Measurements from ENCODE around the gene KRTAP10-11. TPM values are rescaled to one million over a fixed set of nuclear protein-coding genes. Genes with fewer than 3 reads are reported as not detected.

Gene KRTAP10-11
- polyA plus RNA-seq, 1 of the 3 experiments (the other 2 are of a cell fraction), result not detected

DNA sequence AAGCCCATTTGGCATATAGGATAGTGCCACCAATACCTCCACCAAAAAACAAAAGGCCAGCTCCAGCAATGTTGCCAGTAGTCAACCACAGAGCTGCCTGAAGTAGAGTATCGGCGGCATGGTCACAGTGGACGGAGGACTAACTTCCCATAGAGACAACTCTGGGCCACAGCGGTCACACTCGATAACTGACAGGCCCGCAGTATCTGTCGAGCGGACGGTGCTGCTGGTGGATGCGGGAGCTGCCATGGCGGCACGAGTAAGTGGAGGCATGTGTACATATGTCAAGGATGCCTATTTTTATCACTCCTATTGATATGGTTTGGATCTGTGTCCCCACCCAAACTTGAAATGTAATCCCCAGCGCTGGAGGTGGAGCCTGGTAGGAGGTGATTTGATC lies 31.7 kb downstream of the KRTAP10-11 start (continued):
- TF ChIP-seq RAD21 (IDR thresholded peaks at IDR 0.05; ENCODE audit: low read length) (no peak), TEAD4 (IDR thresholded peaks at IDR 0.05; ENCODE audit: borderline replicate concordance, insufficient read depth) (no peak), TAF1 (IDR thresholded peaks at IDR 0.05; ENCODE audit: borderline replicate concordance, low read depth, low read length) (no peak), GATA2 (CRISPR knock-in tag; IDR thresholded peaks at IDR 0.05) (no peak), SIN3A (IDR thresholded peaks at IDR 0.05; ENCODE audit: borderline replicate concordance, low read depth, low read length) (no peak), TCF12 (IDR thresholded peaks at IDR 0.05) (no peak)
- TF ChIP-seq, protein P1, sequence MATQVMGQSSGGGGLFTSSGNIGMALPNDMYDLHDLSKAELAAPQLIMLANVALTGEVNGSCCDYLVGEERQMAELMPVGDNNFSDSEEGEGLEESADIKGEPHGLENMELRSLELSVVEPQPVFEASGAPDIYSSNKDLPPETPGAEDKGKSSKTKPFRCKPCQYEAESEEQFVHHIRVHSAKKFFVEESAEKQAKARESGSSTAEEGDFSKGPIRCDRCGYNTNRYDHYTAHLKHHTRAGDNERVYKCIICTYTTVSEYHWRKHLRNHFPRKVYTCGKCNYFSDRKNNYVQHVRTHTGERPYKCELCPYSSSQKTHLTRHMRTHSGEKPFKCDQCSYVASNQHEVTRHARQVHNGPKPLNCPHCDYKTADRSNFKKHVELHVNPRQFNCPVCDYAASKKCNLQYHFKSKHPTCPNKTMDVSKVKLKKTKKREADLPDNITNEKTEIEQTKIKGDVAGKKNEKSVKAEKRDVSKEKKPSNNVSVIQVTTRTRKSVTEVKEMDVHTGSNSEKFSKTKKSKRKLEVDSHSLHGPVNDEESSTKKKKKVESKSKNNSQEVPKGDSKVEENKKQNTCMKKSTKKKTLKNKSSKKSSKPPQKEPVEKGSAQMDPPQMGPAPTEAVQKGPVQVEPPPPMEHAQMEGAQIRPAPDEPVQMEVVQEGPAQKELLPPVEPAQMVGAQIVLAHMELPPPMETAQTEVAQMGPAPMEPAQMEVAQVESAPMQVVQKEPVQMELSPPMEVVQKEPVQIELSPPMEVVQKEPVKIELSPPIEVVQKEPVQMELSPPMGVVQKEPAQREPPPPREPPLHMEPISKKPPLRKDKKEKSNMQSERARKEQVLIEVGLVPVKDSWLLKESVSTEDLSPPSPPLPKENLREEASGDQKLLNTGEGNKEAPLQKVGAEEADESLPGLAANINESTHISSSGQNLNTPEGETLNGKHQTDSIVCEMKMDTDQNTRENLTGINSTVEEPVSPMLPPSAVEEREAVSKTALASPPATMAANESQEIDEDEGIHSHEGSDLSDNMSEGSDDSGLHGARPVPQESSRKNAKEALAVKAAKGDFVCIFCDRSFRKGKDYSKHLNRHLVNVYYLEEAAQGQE (IDR thresholded peaks at IDR 0.05; ENCODE audit: low read depth, low read length), result no peak

DNA sequence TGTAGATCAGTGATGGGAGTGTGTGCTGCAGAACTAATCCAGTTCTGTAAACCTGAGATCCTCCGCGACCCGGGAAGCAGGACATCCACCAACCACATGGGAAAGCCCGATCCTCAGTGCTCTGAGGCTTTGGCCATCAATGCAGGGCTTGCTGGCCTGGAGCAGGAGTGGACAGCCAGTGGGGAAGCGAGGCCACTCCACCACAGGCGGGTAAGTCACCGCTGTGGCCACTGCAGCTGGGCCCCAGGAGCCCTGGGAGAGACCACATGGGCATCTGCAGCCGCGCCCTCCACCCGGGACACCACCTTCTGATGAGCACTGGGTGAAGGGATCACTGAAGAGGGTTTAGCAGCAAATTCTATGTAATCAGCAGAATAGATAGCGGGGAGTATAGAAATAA lies 34.9 kb downstream of the KRTAP10-11 start:
- H3K79me2 ChIP-seq (ENCODE audit: insufficient read depth), result no peaks in the 10 kb centered on the region
- no peaks in the 10 kb centered on the region for H3K9me2 ChIP-seq
- DNase-seq, result no peak
- CTCF ChIA-PET, result interaction anchor here (1.1 kb wide), 1 partner anchor 10 kb away, joined by 3 read pairs; no protein-coding TSS in a partner anchor
- peaks cover 38% of the 10 kb centered on the region for H3K27me3 ChIP-seq (ENCODE audit: insufficient read depth)
- no peaks in the 10 kb centered on the region for H4K20me1 ChIP-seq (ENCODE audit: insufficient read depth)
- no peak for TF ChIP-seq RCOR1 (IDR thresholded peaks at IDR 0.05; ENCODE audit: low read length)
- 13% methylated on average over 11 of the region's 11 CpGs for WGBS (ENCODE audit: low lambda C conversion rate)
- POLR2A ChIA-PET, result no interaction called here
- no peak overlapping the region for H3K27ac ChIP-seq (ENCODE audit: low read depth in 2 of 2, low read length in 1 of 2)
- no peaks in the 10 kb centered on the region for H3K9me3 ChIP-seq
- no peak overlapping the region for H3K4me3 ChIP-seq (ENCODE audit: low read depth in 2 of 2, low read length in 1 of 2)
- H3K36me3 ChIP-seq (replicated peaks in 1 of 2; ENCODE audit: control insufficient read depth in 1 of 2, insufficient read depth in 2 of 2, low read length in 1 of 2), result no peaks in the 10 kb centered on the region
- H3K4me2 ChIP-seq, result no peak overlapping the region
- no peak overlapping the region for H3K9ac ChIP-seq
- no peaks in the 10 kb centered on the region for H3K4me1 ChIP-seq (ENCODE audit: control insufficient read depth in 1 of 2, insufficient read depth in 2 of 2, low read depth in 1 of 2, low read length in 1 of 2)
- H3F3A ChIP-seq (replicated peaks; ENCODE audit: insufficient read depth), result no peaks in the 10 kb centered on the region
- H2AFZ ChIP-seq (ENCODE audit: low read depth), result no peak overlapping the region

DNA sequence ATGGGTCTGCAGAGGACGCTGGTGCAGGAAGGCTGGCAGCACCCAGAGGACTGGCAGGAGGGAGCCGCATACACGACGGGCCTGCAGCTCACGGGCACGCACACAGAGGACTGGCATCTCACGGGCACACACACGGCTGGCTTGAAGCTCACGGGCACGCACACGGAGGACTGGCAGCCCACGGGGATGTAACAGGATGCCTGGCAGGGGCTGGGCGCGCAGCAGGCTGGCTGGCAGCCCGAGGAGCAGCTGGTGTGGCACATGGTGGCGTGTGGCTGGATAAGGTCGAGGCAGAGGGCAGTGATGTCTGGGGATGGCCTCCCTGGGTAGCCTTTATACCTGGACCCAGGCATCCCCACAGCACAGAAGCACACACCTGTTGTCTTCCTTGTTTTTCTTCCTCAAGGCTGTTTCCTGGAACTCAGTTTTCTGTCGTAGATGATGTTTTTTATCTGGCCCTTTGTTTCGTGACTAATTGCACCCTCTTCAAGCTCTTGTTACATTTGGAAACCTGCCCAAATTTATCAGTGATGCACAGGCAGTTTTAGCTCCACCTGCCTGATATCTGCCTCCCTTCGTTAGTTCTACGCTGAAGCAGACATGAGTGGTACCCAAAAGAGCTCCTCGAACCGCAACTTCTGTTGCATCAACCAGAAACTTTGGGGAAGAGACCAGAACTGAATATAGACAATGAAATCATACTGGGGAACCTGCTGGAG lies 35.8 kb downstream of the KRTAP10-11 start, which contains the start of gene KRTAP12-1:
TSS of gene KRTAP12-1 (minus strand) at position 303 of the 719 bp plus-strand sequence. CDS start at position 263, 40 bp downstream.
- Histone ChIP-seq H3K9ac (no peak within 1 kb of the TSS), H3K9me3 (no peaks in the 10 kb centered on the region), H3K9me2 (no peaks in the 10 kb centered on the region), H3K27ac (ENCODE audit: low read depth in 2 of 2, low read length in 1 of 2) (no peak within 1 kb of the TSS), H3K36me3 (replicated peaks in 1 of 2; ENCODE audit: control insufficient read depth in 1 of 2, insufficient read depth in 2 of 2, low read length in 1 of 2) (no peaks in the 10 kb centered on the region), H4K20me1 (ENCODE audit: insufficient read depth) (no peaks in the 10 kb centered on the region), H3K4me3 (ENCODE audit: low read depth in 2 of 2, low read length in 1 of 2) (no peak within 1 kb of the TSS), H3K27me3 (ENCODE audit: insufficient read depth) (peaks cover 37% of the 10 kb centered on the region), H2AFZ (ENCODE audit: low read depth) (no peak within 1 kb of the TSS), H3K79me2 (ENCODE audit: insufficient read depth) (no peaks in the 10 kb centered on the region), H3F3A (replicated peaks; ENCODE audit: insufficient read depth) (no peaks in the 10 kb centered on the region), H3K4me2 (no peak within 1 kb of the TSS), H3K4me1 (ENCODE audit: control insufficient read depth in 1 of 2, insufficient read depth in 2 of 2, low read depth in 1 of 2, low read length in 1 of 2) (no peaks in the 10 kb centered on the region)
- 10% methylated on average over 15 of the region's 23 CpGs for WGBS (ENCODE audit: low lambda C conversion rate)
- ChIA-PET CTCF (interaction anchor here (1.1 kb wide), 1 partner anchor 9 kb away, joined by 3 read pairs; no protein-coding TSS in a partner anchor), POLR2A (no interaction called here)
- no peak for DNase-seq
- TF ChIP-seq SIN3A (IDR thresholded peaks at IDR 0.05; ENCODE audit: borderline replicate concordance, low read depth, low read length), result no peak
- no peak for TF ChIP-seq MXI1 (IDR thresholded peaks at IDR 0.05; ENCODE audit: low read depth, low read length)
- TF ChIP-seq, protein P2, sequence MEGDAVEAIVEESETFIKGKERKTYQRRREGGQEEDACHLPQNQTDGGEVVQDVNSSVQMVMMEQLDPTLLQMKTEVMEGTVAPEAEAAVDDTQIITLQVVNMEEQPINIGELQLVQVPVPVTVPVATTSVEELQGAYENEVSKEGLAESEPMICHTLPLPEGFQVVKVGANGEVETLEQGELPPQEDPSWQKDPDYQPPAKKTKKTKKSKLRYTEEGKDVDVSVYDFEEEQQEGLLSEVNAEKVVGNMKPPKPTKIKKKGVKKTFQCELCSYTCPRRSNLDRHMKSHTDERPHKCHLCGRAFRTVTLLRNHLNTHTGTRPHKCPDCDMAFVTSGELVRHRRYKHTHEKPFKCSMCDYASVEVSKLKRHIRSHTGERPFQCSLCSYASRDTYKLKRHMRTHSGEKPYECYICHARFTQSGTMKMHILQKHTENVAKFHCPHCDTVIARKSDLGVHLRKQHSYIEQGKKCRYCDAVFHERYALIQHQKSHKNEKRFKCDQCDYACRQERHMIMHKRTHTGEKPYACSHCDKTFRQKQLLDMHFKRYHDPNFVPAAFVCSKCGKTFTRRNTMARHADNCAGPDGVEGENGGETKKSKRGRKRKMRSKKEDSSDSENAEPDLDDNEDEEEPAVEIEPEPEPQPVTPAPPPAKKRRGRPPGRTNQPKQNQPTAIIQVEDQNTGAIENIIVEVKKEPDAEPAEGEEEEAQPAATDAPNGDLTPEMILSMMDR (IDR thresholded peaks at IDR 0.05), result no peak
- no peak for TF ChIP-seq EZH2phosphoT487 (IDR thresholded peaks at IDR 0.05; ENCODE audit: borderline replicate concordance, low read depth)
- TF ChIP-seq, protein P3, sequence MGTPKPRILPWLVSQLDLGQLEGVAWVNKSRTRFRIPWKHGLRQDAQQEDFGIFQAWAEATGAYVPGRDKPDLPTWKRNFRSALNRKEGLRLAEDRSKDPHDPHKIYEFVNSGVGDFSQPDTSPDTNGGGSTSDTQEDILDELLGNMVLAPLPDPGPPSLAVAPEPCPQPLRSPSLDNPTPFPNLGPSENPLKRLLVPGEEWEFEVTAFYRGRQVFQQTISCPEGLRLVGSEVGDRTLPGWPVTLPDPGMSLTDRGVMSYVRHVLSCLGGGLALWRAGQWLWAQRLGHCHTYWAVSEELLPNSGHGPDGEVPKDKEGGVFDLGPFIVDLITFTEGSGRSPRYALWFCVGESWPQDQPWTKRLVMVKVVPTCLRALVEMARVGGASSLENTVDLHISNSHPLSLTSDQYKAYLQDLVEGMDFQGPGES (IDR thresholded peaks at IDR 0.05; ENCODE audit: low read depth, low read length), result no peak
- no peak for TF ChIP-seq GATA2 (CRISPR knock-in tag; IDR thresholded peaks at IDR 0.05)
- TF ChIP-seq, protein P1 (IDR thresholded peaks at IDR 0.05; ENCODE audit: low read depth, low read length), result no peak
- TF ChIP-seq CHD2 (IDR thresholded peaks at IDR 0.05; ENCODE audit: low read length, partially characterized antibody), result no peak

Data from SK-N-SH (cell line).